Measurements from ENCODE around the gene NBPF20. TPM values are rescaled to one million over a fixed set of nuclear protein-coding genes. Genes with fewer than 3 reads are reported as not detected.
A peak's percentile ranks its signal among the peaks of the same experiment; 100 is the strongest.
"Not testable (repeated sequence)": the region's sequence is repeated elsewhere in the genome, so short reads cannot be mapped to it uniquely, and the experiment has no call there.

NBPF20 gene
- 1.2 TPM for total RNA-seq (ENCODE audit: unreplicated experiment)
- long read RNA-seq, partial matches to known transcripts = 0 of 1 reads
- long read RNA-seq, other reads (novel, unspliced or antisense) = 1 of 1 reads

DNA sequence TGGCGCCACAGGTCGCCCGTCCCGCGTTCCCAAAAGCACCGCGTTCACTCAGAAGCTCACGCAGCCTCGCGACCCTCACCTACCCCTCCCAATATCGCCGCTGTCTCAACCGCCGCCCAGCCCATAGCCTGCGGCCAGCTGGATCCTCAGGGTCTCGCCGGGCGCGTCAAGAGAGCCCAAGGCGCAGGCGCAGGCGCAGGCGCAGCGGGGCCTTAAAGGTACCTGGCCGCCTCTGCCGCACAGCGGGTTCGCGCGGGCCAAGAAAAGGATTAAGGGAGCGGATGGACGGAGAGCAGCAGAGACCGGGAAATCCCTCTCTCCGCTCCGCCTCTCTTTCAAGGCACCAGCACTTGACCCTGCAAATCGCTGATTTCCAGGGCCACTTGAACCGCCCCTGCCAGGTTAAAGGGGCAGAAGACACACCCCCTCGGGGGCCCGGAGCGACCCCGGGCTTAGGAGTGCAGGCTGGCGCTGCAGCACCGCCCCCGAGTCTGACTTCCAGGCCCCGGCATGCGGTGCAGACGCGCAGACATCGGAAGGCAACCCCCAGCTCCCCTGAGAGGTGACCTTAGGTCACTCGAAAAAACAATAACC, at the start of gene NBPF20:
Gene NBPF20 (minus strand): TSS at position 168 of the 594 bp plus-strand sequence. CDS start 20,331 bp downstream, outside the sequence.
- Mint-ChIP-seq H3K9me3 (ENCODE audit: unreplicated experiment) (peaks cover 9% of the 10 kb centered on the region), H3K27ac (ENCODE audit: unreplicated experiment) (peak within 1 kb of the TSS; percentile 70), H3K4me3 (ENCODE audit: unreplicated experiment) (peak within 1 kb of the TSS; percentile 93), H3K4me1 (ENCODE audit: low read depth, unreplicated experiment) (no peaks in the 10 kb centered on the region), H3K36me3 (ENCODE audit: unreplicated experiment) (peaks cover 27% of the 10 kb centered on the region), H3K27me3 (ENCODE audit: unreplicated experiment) (peaks cover 27% of the 10 kb centered on the region)
- TF ChIP-seq, protein P1, sequence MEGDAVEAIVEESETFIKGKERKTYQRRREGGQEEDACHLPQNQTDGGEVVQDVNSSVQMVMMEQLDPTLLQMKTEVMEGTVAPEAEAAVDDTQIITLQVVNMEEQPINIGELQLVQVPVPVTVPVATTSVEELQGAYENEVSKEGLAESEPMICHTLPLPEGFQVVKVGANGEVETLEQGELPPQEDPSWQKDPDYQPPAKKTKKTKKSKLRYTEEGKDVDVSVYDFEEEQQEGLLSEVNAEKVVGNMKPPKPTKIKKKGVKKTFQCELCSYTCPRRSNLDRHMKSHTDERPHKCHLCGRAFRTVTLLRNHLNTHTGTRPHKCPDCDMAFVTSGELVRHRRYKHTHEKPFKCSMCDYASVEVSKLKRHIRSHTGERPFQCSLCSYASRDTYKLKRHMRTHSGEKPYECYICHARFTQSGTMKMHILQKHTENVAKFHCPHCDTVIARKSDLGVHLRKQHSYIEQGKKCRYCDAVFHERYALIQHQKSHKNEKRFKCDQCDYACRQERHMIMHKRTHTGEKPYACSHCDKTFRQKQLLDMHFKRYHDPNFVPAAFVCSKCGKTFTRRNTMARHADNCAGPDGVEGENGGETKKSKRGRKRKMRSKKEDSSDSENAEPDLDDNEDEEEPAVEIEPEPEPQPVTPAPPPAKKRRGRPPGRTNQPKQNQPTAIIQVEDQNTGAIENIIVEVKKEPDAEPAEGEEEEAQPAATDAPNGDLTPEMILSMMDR (IDR thresholded peaks at IDR 0.05; ENCODE audit: partially characterized antibody, unreplicated experiment) = no peak
- DNase-seq = peak; percentile 88

GRCh38 chr1:145474837-145475368, 49.5 kb upstream of the NBPF20 start:
- H3K36me3 Mint-ChIP-seq (ENCODE audit: unreplicated experiment); H3K27me3 Mint-ChIP-seq (ENCODE audit: unreplicated experiment); H3K27ac Mint-ChIP-seq (ENCODE audit: unreplicated experiment); H3K4me1 Mint-ChIP-seq (ENCODE audit: low read depth, unreplicated experiment); DNase-seq; H3K9me3 Mint-ChIP-seq (ENCODE audit: unreplicated experiment): not testable (repeated sequence)
- H3K4me3 Mint-ChIP-seq (ENCODE audit: unreplicated experiment) = peak overlapping the region; percentile 80

GRCh38 chr1:145472731-145473130, 47.3 kb upstream of the NBPF20 start:
- not testable (repeated sequence) for H3K27ac Mint-ChIP-seq (ENCODE audit: unreplicated experiment); H3K27me3 Mint-ChIP-seq (ENCODE audit: unreplicated experiment); H3K4me3 Mint-ChIP-seq (ENCODE audit: unreplicated experiment); DNase-seq; H3K36me3 Mint-ChIP-seq (ENCODE audit: unreplicated experiment); H3K4me1 Mint-ChIP-seq (ENCODE audit: low read depth, unreplicated experiment); H3K9me3 Mint-ChIP-seq (ENCODE audit: unreplicated experiment)

GRCh38 chr1:145471365-145471764, 46.0 kb upstream of the NBPF20 start:
- H3K4me3 Mint-ChIP-seq (ENCODE audit: unreplicated experiment); H3K27me3 Mint-ChIP-seq (ENCODE audit: unreplicated experiment); H3K9me3 Mint-ChIP-seq (ENCODE audit: unreplicated experiment); DNase-seq; H3K27ac Mint-ChIP-seq (ENCODE audit: unreplicated experiment); H3K4me1 Mint-ChIP-seq (ENCODE audit: low read depth, unreplicated experiment); H3K36me3 Mint-ChIP-seq (ENCODE audit: unreplicated experiment): not testable (repeated sequence)

GRCh38 chr1:145465405-145466144, 40.2 kb upstream of the NBPF20 start:
- H3K4me3 Mint-ChIP-seq (ENCODE audit: unreplicated experiment) = peak overlapping the region; percentile 82
- peak; percentile 55 for DNase-seq
- not testable (repeated sequence) for H3K27me3 Mint-ChIP-seq (ENCODE audit: unreplicated experiment); H3K9me3 Mint-ChIP-seq (ENCODE audit: unreplicated experiment); H3K4me1 Mint-ChIP-seq (ENCODE audit: low read depth, unreplicated experiment); H3K36me3 Mint-ChIP-seq (ENCODE audit: unreplicated experiment)
- H3K27ac Mint-ChIP-seq (ENCODE audit: unreplicated experiment) = peak overlapping the region; percentile 99

DNA sequence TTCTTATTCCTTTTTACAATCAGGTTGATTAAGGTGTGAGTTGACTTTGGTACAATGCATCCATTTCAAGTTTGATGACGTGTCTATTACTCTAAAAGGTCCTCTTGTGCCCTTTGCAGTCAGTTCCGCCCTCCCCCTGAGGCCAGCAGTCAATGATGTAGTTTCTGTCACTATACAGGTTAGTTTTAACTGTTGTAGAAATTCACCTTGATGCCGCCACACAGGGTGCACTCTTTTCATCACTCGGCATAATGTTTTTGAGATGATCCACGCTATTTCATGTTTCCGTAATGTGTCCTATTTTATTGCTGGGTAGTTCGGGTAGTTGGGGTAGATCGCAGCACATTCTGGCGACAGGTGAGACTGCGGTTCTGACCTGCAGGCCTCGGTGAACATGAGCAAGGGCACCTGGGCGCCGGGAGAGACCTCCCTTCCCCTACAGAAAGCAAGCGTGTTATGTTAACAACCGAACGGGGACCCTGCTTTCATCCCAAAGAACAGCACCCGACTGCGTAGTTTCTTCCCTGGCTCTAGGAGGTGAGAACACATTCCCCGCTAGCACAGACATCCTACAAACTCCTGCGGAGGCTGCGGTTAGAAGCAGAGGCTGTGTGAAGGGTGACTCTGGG, 39.4 kb upstream of the NBPF20 start:
- H3K36me3 Mint-ChIP-seq (ENCODE audit: unreplicated experiment); DNase-seq; H3K27me3 Mint-ChIP-seq (ENCODE audit: unreplicated experiment); H3K4me1 Mint-ChIP-seq (ENCODE audit: low read depth, unreplicated experiment); H3K9me3 Mint-ChIP-seq (ENCODE audit: unreplicated experiment): not testable (repeated sequence)
- Mint-ChIP-seq H3K27ac (ENCODE audit: unreplicated experiment) (peak overlapping the region; percentile 99), H3K4me3 (ENCODE audit: unreplicated experiment) (peak overlapping the region; percentile 82)

DNA sequence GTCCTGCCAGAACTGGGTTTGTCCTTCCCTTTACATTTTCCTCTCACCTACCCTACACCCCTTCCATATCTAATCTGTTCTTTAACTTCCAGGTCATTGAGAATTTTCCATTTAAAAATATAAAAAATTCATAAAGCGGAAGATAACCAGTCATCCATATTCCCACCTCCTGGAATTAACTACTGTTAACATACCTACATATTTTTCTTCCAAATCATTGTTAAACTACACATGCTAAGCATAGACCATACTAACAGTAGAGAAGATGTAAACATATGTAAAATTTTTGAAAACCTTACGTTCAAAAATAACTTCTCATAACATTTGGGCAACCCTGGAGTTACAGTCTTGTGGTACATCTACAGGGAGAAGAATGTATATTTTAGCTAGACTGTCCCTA, 38.6 kb upstream of the NBPF20 start:
- not testable (repeated sequence) for DNase-seq; H3K4me3 Mint-ChIP-seq (ENCODE audit: unreplicated experiment); H3K27ac Mint-ChIP-seq (ENCODE audit: unreplicated experiment); H3K27me3 Mint-ChIP-seq (ENCODE audit: unreplicated experiment); H3K36me3 Mint-ChIP-seq (ENCODE audit: unreplicated experiment); H3K9me3 Mint-ChIP-seq (ENCODE audit: unreplicated experiment); H3K4me1 Mint-ChIP-seq (ENCODE audit: low read depth, unreplicated experiment)

DNA sequence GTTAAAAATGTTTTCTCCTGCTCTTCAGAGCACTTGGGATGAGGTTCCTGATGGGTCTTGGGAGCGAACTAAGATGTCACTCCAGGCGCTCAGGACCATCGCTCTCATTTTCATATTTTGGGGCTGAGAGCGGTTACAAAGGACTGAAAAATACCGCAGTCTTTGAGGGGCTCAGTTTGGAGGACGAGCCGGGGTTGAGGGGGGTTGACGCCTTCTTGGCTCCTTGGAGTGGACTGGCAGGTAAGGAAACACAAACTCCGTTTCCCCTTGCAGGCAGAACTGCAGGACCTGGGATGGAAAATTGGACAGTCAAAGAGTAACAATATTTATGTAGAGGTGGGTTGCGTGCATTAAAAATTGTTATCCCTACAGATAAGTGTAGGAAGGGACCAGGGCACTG, 35.3 kb upstream of the NBPF20 start:
- H3K4me1 Mint-ChIP-seq (ENCODE audit: low read depth, unreplicated experiment); H3K36me3 Mint-ChIP-seq (ENCODE audit: unreplicated experiment); H3K27me3 Mint-ChIP-seq (ENCODE audit: unreplicated experiment); DNase-seq; H3K27ac Mint-ChIP-seq (ENCODE audit: unreplicated experiment); H3K9me3 Mint-ChIP-seq (ENCODE audit: unreplicated experiment): not testable (repeated sequence)
- peak overlapping the region; percentile 67 for H3K4me3 Mint-ChIP-seq (ENCODE audit: unreplicated experiment)

GRCh38 chr1:145460048-145460447, 34.6 kb upstream of the NBPF20 start:
- not testable (repeated sequence) for DNase-seq; H3K36me3 Mint-ChIP-seq (ENCODE audit: unreplicated experiment); H3K9me3 Mint-ChIP-seq (ENCODE audit: unreplicated experiment); H3K27ac Mint-ChIP-seq (ENCODE audit: unreplicated experiment); H3K27me3 Mint-ChIP-seq (ENCODE audit: unreplicated experiment); H3K4me1 Mint-ChIP-seq (ENCODE audit: low read depth, unreplicated experiment)
- H3K4me3 Mint-ChIP-seq (ENCODE audit: unreplicated experiment) = peak overlapping the region; percentile 20

DNA sequence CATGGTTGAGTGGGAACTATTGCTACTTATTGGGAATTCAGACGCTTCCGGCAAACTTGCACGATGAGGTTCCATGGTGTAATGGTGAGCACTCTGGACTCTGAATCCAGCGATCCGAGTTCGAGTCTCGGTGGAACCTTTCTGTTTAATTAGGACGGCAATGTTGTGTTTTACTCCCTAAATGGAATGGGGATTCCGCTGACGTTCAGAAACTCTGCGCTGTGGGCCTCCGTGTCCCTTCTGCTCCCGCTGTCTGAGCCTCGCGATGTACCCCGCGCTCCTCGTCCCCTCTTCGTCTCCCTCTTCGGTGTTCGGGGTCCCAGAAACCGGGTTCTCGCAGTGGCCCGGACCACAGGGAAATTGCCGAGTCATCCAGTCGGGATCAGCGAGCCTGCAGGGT, 34.2 kb upstream of the NBPF20 start:
- H3K4me3 Mint-ChIP-seq (ENCODE audit: unreplicated experiment); H3K27me3 Mint-ChIP-seq (ENCODE audit: unreplicated experiment); DNase-seq; H3K4me1 Mint-ChIP-seq (ENCODE audit: low read depth, unreplicated experiment); H3K27ac Mint-ChIP-seq (ENCODE audit: unreplicated experiment); H3K9me3 Mint-ChIP-seq (ENCODE audit: unreplicated experiment); H3K36me3 Mint-ChIP-seq (ENCODE audit: unreplicated experiment): not testable (repeated sequence)

DNA sequence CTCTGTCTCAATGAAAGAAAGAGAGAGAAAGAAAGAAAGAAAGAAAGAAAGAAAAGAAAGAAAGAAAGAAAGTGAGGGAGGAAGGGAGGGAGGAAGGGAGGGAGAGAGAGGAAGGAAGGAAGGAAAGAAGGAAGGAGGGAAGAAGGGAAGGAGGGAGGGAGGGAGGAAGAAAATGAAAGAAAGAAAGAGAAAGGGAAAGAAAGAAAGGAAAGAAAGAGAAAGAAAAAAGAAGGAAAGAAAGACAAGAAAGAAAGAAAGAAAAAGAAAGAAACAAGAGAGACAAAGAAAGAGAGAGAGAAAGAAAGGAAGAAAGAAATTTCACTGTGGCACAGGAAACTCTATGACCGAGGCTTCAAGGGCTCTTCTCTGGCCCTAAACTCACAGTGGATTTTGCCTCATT, 33.7 kb upstream of the NBPF20 start:
- not testable (repeated sequence) for H3K9me3 Mint-ChIP-seq (ENCODE audit: unreplicated experiment); DNase-seq; H3K4me1 Mint-ChIP-seq (ENCODE audit: low read depth, unreplicated experiment); H3K27me3 Mint-ChIP-seq (ENCODE audit: unreplicated experiment); H3K27ac Mint-ChIP-seq (ENCODE audit: unreplicated experiment); H3K36me3 Mint-ChIP-seq (ENCODE audit: unreplicated experiment)
- H3K4me3 Mint-ChIP-seq (ENCODE audit: unreplicated experiment) = peak overlapping the region; percentile 69
